Fibroblast of skin of abdomen (primary cell): ENCODE results near the gene WBP1L.
A peak's percentile ranks its signal among the peaks of the same experiment; 100 is the strongest.

Source experiments
- DNase-seq: peaks from one replicate; pipeline ENCODE4 v3.0.0-alpha.2; 2013

The WBP1L gene

GRCh38 chr10:102781090-102781920, 37.6 kb downstream of the WBP1L start:
- no peak for DNase-seq

DNA sequence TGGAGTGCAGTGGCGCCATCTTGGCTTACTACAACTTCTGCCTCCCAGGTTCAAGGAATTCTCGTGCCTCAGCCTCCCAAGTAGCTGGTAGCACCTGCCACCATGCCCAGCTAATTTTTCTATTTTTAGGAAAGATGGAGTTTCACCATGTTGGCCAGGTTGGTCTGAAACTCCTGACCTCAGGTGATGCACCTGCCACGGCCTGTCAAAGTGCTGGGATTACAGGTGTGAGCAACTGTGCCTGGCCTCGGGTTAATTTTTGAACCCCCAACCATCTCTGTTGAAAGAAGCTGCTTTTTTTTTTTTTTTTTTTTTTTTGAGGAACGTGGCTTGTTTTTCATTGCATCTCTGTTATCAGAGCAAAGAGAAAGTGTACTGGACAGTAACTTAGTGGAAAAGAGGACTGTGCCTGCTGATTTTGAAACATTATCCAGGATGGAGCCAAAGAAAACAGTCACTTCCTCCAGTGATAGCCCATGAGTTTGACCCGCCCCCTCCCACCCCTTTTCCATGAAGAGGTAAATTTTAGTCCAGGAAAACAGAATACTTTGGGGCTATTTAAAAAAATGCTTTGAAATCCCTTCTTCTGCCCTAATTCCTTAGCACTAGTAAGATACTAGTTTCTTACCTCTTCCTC, 38.3 kb downstream of the WBP1L start:
- peak; percentile 36 for DNase-seq

DNA sequence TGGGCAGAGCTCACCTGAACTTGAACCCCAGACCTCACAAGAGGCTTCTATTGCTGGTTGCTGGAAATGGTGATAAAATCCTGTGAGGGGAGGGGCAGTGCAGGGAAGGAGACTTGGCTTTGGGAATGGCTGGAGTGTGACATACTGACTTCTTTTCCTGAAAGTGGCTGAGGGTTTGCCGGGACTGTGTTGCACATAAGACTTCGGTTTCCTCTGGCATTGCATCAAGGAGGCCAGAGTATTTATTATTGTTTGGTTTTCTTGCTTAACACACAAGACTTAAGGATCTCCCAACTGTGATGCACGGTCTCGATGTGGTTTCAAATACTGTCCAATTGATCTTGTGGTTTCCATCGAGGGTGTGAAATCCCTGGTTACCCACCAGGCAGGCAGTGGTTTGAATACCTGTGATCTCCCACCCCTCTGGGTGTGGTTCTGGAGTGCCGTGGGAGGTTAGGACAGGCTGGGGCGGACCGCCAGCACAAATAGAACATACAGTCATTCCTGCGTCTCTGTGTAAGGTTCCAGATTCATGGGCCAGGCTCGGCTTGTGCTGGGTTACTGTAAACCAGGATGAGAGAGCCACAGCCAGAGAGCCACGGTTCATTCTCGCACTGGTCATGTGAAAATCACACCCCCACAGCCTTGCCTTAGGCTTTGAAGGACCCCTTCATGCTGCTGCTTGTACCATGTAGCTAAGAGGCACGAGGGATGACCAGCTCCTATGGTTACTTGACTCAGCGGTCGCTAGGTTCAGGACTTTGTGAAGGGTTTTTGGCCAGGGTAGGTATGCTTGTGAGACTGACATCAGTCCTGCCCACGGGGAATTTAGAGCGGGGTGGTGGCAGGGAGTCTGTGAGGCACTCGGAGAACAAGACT, 39.2 kb downstream of the WBP1L start:
- peak; percentile 39 for DNase-seq

GRCh38 chr10:102783568-102783967, 39.8 kb downstream of the WBP1L start:
- DNase-seq, result no peak

DNA sequence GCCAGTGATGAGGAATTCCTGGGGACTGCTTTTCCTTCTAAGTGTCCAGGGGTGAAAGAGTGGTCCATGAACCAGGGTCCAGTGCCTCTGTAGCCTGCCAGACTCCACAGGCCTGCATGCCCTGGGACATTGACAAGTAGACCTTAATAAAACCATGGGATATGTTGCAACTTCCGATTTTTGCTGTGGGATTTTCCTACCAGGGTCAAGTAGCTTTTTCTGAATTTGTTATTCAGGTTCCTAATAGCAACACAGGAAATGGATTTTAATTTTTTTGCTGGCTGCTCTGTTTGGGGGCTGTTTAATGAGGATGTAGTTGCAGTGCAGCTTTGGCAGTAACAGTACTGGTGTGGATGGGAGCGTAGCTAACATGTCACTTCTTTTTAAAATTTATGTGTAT, 42.1 kb downstream of the WBP1L start:
- DNase-seq, result no peak

DNA sequence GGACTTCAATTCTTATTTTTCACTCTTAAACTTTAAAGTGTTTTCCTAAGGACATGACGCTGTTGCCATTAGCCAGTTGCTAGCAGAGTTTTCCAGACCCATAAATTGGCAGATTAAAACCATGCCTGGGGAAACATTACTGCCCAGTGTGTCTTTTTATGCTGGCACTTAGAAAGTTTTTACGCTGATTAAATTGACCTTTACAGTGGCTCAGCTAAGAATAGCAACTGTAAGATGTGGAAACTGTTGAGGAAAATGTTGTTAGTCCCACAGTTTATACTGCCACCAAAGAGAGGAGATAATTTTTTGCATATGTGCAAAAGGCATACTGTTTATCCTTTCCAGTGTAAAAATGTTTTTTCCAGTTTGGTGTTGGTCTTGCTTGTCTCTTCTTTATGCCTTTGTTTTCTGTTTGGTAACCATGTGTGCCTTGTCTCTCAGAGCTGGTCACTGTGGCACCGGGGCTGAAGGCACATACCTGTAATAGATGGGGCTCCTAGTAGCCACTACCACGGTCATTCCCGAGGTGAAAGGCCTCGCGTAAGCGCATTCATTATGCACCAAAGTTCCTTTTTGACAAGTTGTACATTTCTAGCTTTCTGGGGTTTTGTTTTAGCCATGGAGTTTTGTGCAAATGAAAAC, 48.1 kb downstream of the WBP1L start:
- DNase-seq, result no peak

GRCh38 chr10:102795453-102796406, 52.0 kb downstream of the WBP1L start:
- DNase-seq, result no peak

- DNase-seq, result peak; percentile 54
Observed at GRCh38 chr10:102796407-102797176, 52.8 kb downstream of the WBP1L start.

GRCh38 chr10:102799691-102800471, 56.1 kb downstream of the WBP1L start:
- DNase-seq, result no peak

GRCh38 chr10:102800611-102801335, 57.0 kb downstream of the WBP1L start:
- DNase-seq, result no peak

- peak; percentile 43 for DNase-seq
Observed at GRCh38 chr10:102801496-102801895, 57.7 kb downstream of the WBP1L start.

GRCh38 chr10:102801978-102802377, 58.2 kb downstream of the WBP1L start:
- DNase-seq, result no peak

- DNase-seq, result peak; percentile 86
Observed at GRCh38 chr10:102802920-102803534, 59.3 kb downstream of the WBP1L start.

DNA sequence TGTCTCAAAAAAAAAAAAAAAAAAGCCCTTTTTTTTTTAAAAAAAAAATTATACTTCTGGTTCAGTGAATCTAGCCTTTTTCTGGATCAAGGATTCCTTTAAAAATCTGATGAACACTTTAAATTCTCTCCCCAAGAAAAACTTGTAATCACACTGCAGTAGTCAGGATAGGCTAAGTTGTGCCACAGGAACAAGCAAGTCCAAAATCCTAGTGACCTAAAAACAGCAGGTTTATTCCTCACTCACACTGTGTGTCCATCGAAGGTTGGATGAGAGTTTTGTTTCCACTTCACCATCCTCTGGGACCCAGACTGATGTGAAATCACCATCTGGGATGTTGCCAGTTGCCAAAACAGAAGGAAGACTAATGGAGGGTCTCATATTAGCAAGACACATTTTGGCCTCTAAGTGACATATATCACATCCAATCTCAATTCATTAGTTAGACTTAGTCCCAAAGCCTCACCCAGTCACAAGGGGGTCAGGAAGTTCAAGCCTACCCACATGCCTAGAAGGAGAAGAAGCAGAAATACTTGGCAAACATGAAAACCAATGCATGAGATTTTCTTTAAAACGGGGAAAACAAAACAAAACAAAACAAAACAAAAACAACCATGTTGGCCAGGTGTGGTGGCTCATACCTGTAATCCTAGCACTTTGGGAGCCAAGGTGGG, 60.8 kb downstream of the WBP1L start:
- DNase-seq, result no peak

GRCh38 chr10:102808380-102808779, 64.6 kb downstream of the WBP1L start:
- DNase-seq, result no peak

- no peak for DNase-seq
Observed at GRCh38 chr10:102811346-102811745, 67.6 kb downstream of the WBP1L start.

DNA sequence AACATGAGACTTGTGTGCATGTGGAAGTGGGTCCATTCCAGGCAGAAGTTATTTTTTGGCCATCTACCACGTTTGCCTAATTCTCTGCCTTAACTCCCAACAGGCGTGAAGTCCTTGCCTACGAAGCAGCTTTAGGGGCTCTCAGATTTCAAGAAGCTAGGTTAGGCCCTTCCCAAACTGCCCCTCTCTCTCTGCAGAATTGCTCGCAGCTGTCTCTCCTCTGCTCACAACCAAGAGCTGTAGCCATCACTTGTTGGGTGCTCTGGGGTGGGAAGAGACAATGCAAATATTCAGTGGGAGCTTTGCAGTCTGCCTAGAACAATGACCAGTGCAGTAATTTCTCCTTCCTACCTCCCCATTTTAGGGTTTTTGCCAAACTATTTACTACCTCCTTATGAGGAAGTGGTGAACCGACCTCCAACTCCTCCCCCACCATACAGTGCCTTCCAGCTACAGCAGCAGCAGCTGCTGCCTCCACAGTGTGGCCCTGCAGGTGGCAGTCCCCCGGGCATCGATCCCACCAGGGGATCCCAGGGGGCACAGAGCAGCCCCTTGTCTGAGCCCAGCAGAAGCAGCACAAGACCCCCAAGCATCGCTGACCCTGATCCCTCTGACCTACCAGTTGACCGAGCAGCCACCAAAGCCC, 68.6 kb downstream of the WBP1L start:
- no peak for DNase-seq
